GM06990 (cell line): ENCODE data around the gene KRTAP29-1.

ENCODE experiments used
- DNase-seq: peaks from one replicate; pipeline ENCODE4 v3.0.0-alpha.2; 2011; ENCODE audit not compliant: insufficient read length; ENCODE audit errors: extremely low read depth
- H3K27me3 ChIP-seq: replicated peaks from 2 replicates; pipeline ENCODE4 v1.6.0; 2011; ENCODE audit warnings: low read length; ENCODE audit not compliant: control insufficient read depth, insufficient read depth
- H3K36me3 ChIP-seq: 2 replicates; pipeline ENCODE4 v1.5.1; 2011; ENCODE audit warnings: low read length; ENCODE audit not compliant: control insufficient read depth, insufficient read depth
- H3K4me3 ChIP-seq: replicated peaks from 2 replicates; pipeline ENCODE4 v1.5.1; 2011; ENCODE audit warnings: low read depth, mild to moderate bottlenecking, control low read depth, low read length
- CTCF ChIP-seq: IDR thresholded peaks from 2 replicates; pipeline ENCODE4 v1.5.1; 2011; ENCODE audit warnings: low read length, control low read depth, mild to moderate bottlenecking, inconsistent platforms; ENCODE audit not compliant: insufficient read depth, poor library complexity, severe bottlenecking

Gene KRTAP29-1

DNA sequence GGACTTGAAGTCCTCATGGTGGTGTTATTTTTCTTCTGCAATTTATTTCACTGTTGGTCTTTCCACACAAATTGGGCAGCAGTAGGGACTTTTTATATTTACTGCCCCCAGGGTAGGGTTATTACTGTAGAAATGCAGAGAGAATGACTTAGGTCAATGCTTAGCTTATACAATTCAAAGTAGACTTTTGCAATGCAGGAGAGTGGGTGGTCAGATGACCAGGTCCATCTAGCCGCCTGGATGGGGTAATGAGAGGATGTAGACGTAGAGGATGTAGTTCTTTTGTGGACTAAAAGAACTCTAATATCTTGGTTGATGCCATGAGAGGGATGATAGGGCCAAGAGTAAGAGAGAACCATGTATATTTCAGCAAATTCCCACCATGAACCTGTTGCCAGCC, 15.6 kb upstream of the KRTAP29-1 start:
- no peak for DNase-seq
- H3K4me3 ChIP-seq = no peak overlapping the region
- H3K27me3 ChIP-seq = no peaks in the 10 kb centered on the region; the same call in 1 of the 2 replicates
- H3K36me3 ChIP-seq = no peaks in the 10 kb centered on the region
- TF ChIP-seq CTCF = no peak

- Histone ChIP-seq H3K4me3 (no peak overlapping the region), H3K27me3 (no peaks in the 10 kb centered on the region; the same call in 1 of the 2 replicates), H3K36me3 (no peaks in the 10 kb centered on the region)
- no peak for DNase-seq
- no peak for TF ChIP-seq CTCF
Measured at GRCh38 chr17:41315814-41316445, 13.3 kb upstream of the KRTAP29-1 start.

- H3K4me3 ChIP-seq = no peak within 1 kb of the TSS
- no peak for TF ChIP-seq CTCF
- no peaks in the 10 kb centered on the region; the same call in 1 of the 2 replicates for H3K27me3 ChIP-seq
- no peak for DNase-seq
- H3K36me3 ChIP-seq = no peaks in the 10 kb centered on the region
Measured at GRCh38 chr17:41315204-41315794, 12.6 kb upstream of the KRTAP29-1 start, which contains the start of gene KRTAP17-1. TSS of gene KRTAP17-1 (minus strand) at chr17:41315710. CDS start at chr17:41315650, 60 bp downstream.

DNA sequence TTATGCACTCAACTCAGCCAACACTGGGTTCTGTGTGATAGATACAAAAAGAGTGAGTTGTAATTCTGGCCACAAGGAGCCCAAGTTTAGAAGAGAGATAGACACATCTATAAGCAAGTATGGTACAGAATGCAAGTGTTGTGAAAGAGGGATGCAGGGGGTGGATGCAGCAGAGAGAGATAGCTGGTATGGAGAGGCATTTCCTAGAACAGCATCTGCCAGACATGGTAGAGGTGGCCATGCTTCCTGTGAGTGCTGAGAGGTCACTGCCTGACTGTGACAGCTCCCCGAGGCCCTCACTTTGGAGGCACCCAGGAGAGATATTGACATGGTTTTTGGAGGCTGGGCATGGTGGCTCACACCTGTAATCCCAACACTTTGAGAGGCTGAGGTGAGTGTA, 8.5 kb upstream of the KRTAP29-1 start:
- no peak for DNase-seq

GRCh38 chr17:41308918-41309359, 6.3 kb upstream of the KRTAP29-1 start, which contains the start of gene KRTAP16-1:
TSS of gene KRTAP16-1 (minus strand) at chr17:41309309. CDS start at chr17:41309253, 56 bp downstream.
- TF ChIP-seq CTCF = no peak
- H3K4me3 ChIP-seq = no peak within 1 kb of the TSS
- DNase-seq = no peak
- H3K27me3 ChIP-seq = peaks cover 3% of the 10 kb centered on the region
- no peaks in the 10 kb centered on the region for H3K36me3 ChIP-seq

More for the DNA sequence above, 8.5 kb upstream of the KRTAP29-1 start:
- H3K4me3 ChIP-seq = no peak overlapping the region
- H3K27me3 ChIP-seq = peaks cover 3% of the 10 kb centered on the region
- no peak for TF ChIP-seq CTCF
- H3K36me3 ChIP-seq = no peaks in the 10 kb centered on the region
